ENCODE results near the gene TMEM40.

GRCh38 chr3:12733566-12733965 lies 25.5 kb downstream of the TMEM40 start:
- TF ChIP-seq POLR2A (IDR thresholded peaks at IDR 0.05) = no peak
- TF ChIP-seq, protein P1, sequence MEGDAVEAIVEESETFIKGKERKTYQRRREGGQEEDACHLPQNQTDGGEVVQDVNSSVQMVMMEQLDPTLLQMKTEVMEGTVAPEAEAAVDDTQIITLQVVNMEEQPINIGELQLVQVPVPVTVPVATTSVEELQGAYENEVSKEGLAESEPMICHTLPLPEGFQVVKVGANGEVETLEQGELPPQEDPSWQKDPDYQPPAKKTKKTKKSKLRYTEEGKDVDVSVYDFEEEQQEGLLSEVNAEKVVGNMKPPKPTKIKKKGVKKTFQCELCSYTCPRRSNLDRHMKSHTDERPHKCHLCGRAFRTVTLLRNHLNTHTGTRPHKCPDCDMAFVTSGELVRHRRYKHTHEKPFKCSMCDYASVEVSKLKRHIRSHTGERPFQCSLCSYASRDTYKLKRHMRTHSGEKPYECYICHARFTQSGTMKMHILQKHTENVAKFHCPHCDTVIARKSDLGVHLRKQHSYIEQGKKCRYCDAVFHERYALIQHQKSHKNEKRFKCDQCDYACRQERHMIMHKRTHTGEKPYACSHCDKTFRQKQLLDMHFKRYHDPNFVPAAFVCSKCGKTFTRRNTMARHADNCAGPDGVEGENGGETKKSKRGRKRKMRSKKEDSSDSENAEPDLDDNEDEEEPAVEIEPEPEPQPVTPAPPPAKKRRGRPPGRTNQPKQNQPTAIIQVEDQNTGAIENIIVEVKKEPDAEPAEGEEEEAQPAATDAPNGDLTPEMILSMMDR (IDR thresholded peaks at IDR 0.05) = no peak
